B cell (primary cell): ENCODE data around the gene RAI2. TPM values are rescaled to one million over a fixed set of nuclear protein-coding genes. Genes with fewer than 3 reads are reported as not detected.

Experiments used
- ATAC-seq: fragments of 200-7000 bp; cut with Tn5 transposase; one replicate; pipeline ENCODE4 v1.10.0; 2021; ENCODE audit warnings: low read depth, mild to moderate bottlenecking, moderate number of reproducible peaks, moderate library complexity
- CTCF ChIA-PET: fragments of 350-600 bp; sonication (Branson Sonifier 250); formaldehyde crosslinking; loops from one replicate; lab custom pipeline; 2021; ENCODE audit warnings: antibody characterized with exemption, inconsistent platforms; lab: Charles Lee
- POLR2A ChIA-PET: fragments of 350-600 bp; sonication (Branson Sonifier 250); formaldehyde crosslinking; loops from one replicate; lab custom pipeline; 2021; ENCODE audit warnings: antibody characterized with exemption; lab: Charles Lee
- DNase-seq: peaks from one replicate; pipeline ENCODE4 v3.0.0; 2013
- H2AFZ ChIP-seq: 2 replicates; pipeline ENCODE4 v1.6.1; 2012; ENCODE audit warnings: mild to moderate bottlenecking, low read depth, low read length; ENCODE audit not compliant: insufficient read depth, poor library complexity, severe bottlenecking
- H3K27ac ChIP-seq, 2 donors: 1 replicate in 1 of 2; 2 replicates in 1 of 2; pipeline ENCODE4 v1.5.1; 2012 to 2013; ENCODE audit warnings: low read length in 2 of 2, mild to moderate bottlenecking in 2 of 2, moderate library complexity in 1 of 2
- H3K27me3 ChIP-seq, 4 experiments: fragments of 200-600 bp in 1 of 4; sonication (generic) in 1 of 4; replicated peaks in 1 of 4; 1 replicate in 2 of 4; 2 replicates in 2 of 4; pipeline versions ENCODE4 v1.6.1 to v1.7.0; 2013 to 2016; ENCODE audit warnings: low read length in 3 of 4, mild to moderate bottlenecking in 2 of 4, mixed read lengths in 1 of 4, moderate library complexity in 1 of 4; ENCODE audit not compliant: insufficient read depth in 4 of 4, control insufficient read depth in 3 of 4; ENCODE audit errors: control extremely low read depth in 1 of 4
- H3K36me3 ChIP-seq, 2 experiments: replicated peaks in 1 of 2; 1 replicate in 1 of 2; 2 replicates in 1 of 2; pipeline versions ENCODE4 v1.6.1 to v1.7.1; 2013; ENCODE audit warnings: low read length in 1 of 2; ENCODE audit not compliant: insufficient read depth in 2 of 2, control insufficient read depth in 1 of 2; ENCODE audit errors: control extremely low read depth in 1 of 2, extremely low read depth in 1 of 2
- H3K4me1 ChIP-seq, 2 donors: fragments of 200-600 bp in 1 of 2; sonication (generic) in 1 of 2; 1 replicate in 1 of 2; 2 replicates in 1 of 2; pipeline versions ENCODE4 v1.5.1 to v1.6.1; 2013 to 2017; ENCODE audit warnings: low read length in 2 of 2; ENCODE audit not compliant: control insufficient read depth in 2 of 2, insufficient read depth in 2 of 2
- H3K4me2 ChIP-seq: replicated peaks from 2 replicates; pipeline ENCODE3; 2012; ENCODE audit warnings: mild to moderate bottlenecking, low read depth, low read length; ENCODE audit not compliant: poor library complexity, severe bottlenecking
- H3K4me3 ChIP-seq, 5 experiments: fragments of 200-600 bp in 1 of 5; sonication (generic) in 1 of 5; 1 replicate in 3 of 5; 2 replicates in 2 of 5; pipeline versions ENCODE4 v1.5.1 to v1.7.0; 2011 to 2016; ENCODE audit warnings: low read length in 4 of 5, mild to moderate bottlenecking in 4 of 5, low read depth in 2 of 5, control low read depth in 1 of 5, moderate library complexity in 1 of 5; ENCODE audit not compliant: insufficient read depth in 1 of 5; ENCODE audit errors: control extremely low read depth in 1 of 5, extremely low read depth in 1 of 5
- H3K79me2 ChIP-seq: fragments of 200-600 bp; sonication (generic); one replicate; pipeline ENCODE4 v1.6.0; 2016; ENCODE audit warnings: low read length; ENCODE audit not compliant: control insufficient read depth, insufficient read depth
- H3K9ac ChIP-seq: fragments of 200-600 bp; sonication (generic); 2 replicates; pipeline ENCODE4 v1.6.1; 2017; ENCODE audit warnings: mild to moderate bottlenecking, low read length, moderate library complexity
- H3K9me3 ChIP-seq, 3 donors: one replicate each; pipeline versions ENCODE4 v1.6.1 to v1.7.1; 2013; ENCODE audit warnings: low read length in 2 of 3; ENCODE audit not compliant: control insufficient read depth in 2 of 3, insufficient read depth in 1 of 3; ENCODE audit errors: control extremely low read depth in 1 of 3
- H4K20me1 ChIP-seq: 2 replicates; pipeline ENCODE4 v1.6.0; 2012; ENCODE audit warnings: mild to moderate bottlenecking, low read length; ENCODE audit not compliant: insufficient read depth, control insufficient read depth, poor library complexity, severe bottlenecking
- H3K27ac Mint-ChIP-seq: one replicate; pipeline ENCODE4 v1.8.0; 2021; ENCODE audit warnings: mixed read lengths
- H3K27me3 Mint-ChIP-seq: one replicate; pipeline ENCODE4 v1.8.0; 2021; ENCODE audit warnings: mixed read lengths
- H3K4me1 Mint-ChIP-seq: one replicate; pipeline ENCODE4 v1.8.0; 2021; ENCODE audit warnings: mixed read lengths
- H3K4me3 Mint-ChIP-seq: one replicate; pipeline ENCODE4 v1.8.0; 2021; ENCODE audit warnings: mixed read lengths
- H3K9me3 Mint-ChIP-seq: one replicate; pipeline ENCODE4 v1.8.0; 2022; ENCODE audit warnings: mixed read lengths; ENCODE audit not compliant: insufficient read depth
- CTCF ChIP-seq: fragments of 200-600 bp; IDR thresholded peaks from one replicate; pipeline ENCODE4 v1.8.0; 2022; ENCODE audit warnings: antibody characterized with exemption, mild to moderate bottlenecking
- EZH2 ChIP-seq: IDR thresholded peaks from 2 replicates; pipeline ENCODE4 v1.6.1; 2012; ENCODE audit warnings: borderline replicate concordance, low read depth, mild to moderate bottlenecking, moderate library complexity, low read length; ENCODE audit not compliant: insufficient read depth, poor library complexity, severe bottlenecking
- WGBS: methylation state at CpG from one replicate; pipeline ENCODE4 v1.1.5; 2013; ENCODE audit warnings: missing lambda C conversion rate; ENCODE audit not compliant: insufficient coverage; 5-methylcytosine and 5-hydroxymethylcytosine counted together
- intact Hi-C: fragments of 100-400 bp; cut with micrococcal nuclease; formaldehyde crosslinking; loops from one replicate; pipeline ENCODE4 v1.10.0; 2022
- polyA minus RNA-seq: library from RNA; depleted of rRNA, polyadenylated mRNA; stranded (reverse); fragments of >200 nt; gene quantifications from 2 replicates; pipeline ENCODE4 v1.2.3, GENCODE V29; 2012
- polyA plus RNA-seq: library from polyadenylated mRNA; depleted of rRNA; stranded (reverse); fragments of >200 nt; gene quantifications from 2 replicates; pipeline ENCODE4 v1.2.3, GENCODE V29; 2012
- total RNA-seq, 2 donors: library from RNA; stranded (reverse); fragments of 120-200 nt in 1 of 2; gene quantifications; 1 replicate in 1 of 2; 2 replicates in 1 of 2; pipeline versions ENCODE4 v1.2.3 to v1.2.4, GENCODE V29; 2013 to 2022

Gene RAI2
- total RNA-seq (not detected in 2 replicates), polyA plus RNA-seq (not detected in 2 replicates), polyA minus RNA-seq (not detected in 2 replicates)
- 0.07 TPM for total RNA-seq (2013)

- POLR2A ChIA-PET, result no interaction called here
- H2AFZ ChIP-seq, result peak within 1 kb of the TSS; percentile 22
- no peaks in the 10 kb centered on the region for H3K9me3 ChIP-seq
- peak within 1 kb of the TSS; percentile 56 for H3K4me2 ChIP-seq
- peaks cover 0 to 10% (median 3%) of the 10 kb centered on the region in 4 experiments for H3K27me3 ChIP-seq
- H3K4me3 ChIP-seq, result peak within 1 kb of the TSS in 1 of 5 experiments; percentile 21
- no peak within 1 kb of the TSS for H3K27ac ChIP-seq
- peaks cover 44% of the 10 kb centered on the region for H3K27me3 Mint-ChIP-seq
- 3% methylated on average over 34 of the region's 98 CpGs for WGBS
- no peaks in the 10 kb centered on the region for H3K9me3 Mint-ChIP-seq
- no peak for DNase-seq
- ATAC-seq, result no peak
- CTCF ChIA-PET, result no interaction called here
- no peak for TF ChIP-seq CTCF
- no peak for TF ChIP-seq EZH2
- H3K4me1 ChIP-seq, result no peaks in the 10 kb centered on the region
- H3K79me2 ChIP-seq, result no peaks in the 10 kb centered on the region
- no peak within 1 kb of the TSS for H3K27ac Mint-ChIP-seq
- no peaks in the 10 kb centered on the region for H4K20me1 ChIP-seq
- peaks cover 2% of the 10 kb centered on the region for H3K4me1 Mint-ChIP-seq
- intact Hi-C loops, result no loop called here
- H3K4me3 Mint-ChIP-seq, result peak within 1 kb of the TSS; percentile 68
- no peak within 1 kb of the TSS for H3K9ac ChIP-seq
- H3K36me3 ChIP-seq, result no peaks in the 10 kb centered on the region
Observed at GRCh38 chrX:17860811-17861488, at the start of gene RAI2. TSS of gene RAI2 (minus strand) at chrX:17861298. CDS start at chrX:17802010, 59,288 bp downstream.

- no peak overlapping the region for H3K4me3 Mint-ChIP-seq
- Histone ChIP-seq H3K9ac (no peak overlapping the region), H3K79me2 (no peaks in the 10 kb centered on the region), H2AFZ (no peak overlapping the region), H3K27me3 (no peaks in the 10 kb centered on the region), H3K36me3 (no peaks in the 10 kb centered on the region), H3K9me3 (no peaks in the 10 kb centered on the region), H4K20me1 (no peaks in the 10 kb centered on the region), H3K4me3 (no peak overlapping the region), H3K27ac (no peak overlapping the region), H3K4me2 (no peak overlapping the region), H3K4me1 (no peaks in the 10 kb centered on the region)
- ChIA-PET POLR2A (no interaction called here), CTCF (no interaction called here)
- no CpG with 5 or more reads among the region's 1 CpG for WGBS
- TF ChIP-seq EZH2, result no peak
- no peak for TF ChIP-seq CTCF
- H3K4me1 Mint-ChIP-seq, result no peaks in the 10 kb centered on the region
- ATAC-seq (no peak), DNase-seq (no peak)
- H3K27me3 Mint-ChIP-seq, result peaks cover 5% of the 10 kb centered on the region
- no peak overlapping the region for H3K27ac Mint-ChIP-seq
- intact Hi-C loops, result no loop called here
- H3K9me3 Mint-ChIP-seq, result no peaks in the 10 kb centered on the region
Observed at GRCh38 chrX:17888421-17888820, 27.3 kb upstream of the RAI2 start.
